GM19463 (cell line): ENCODE measurements around the gene AXDND1.

Experiments used
- ATAC-seq: cut with Tn5 transposase; IDR thresholded peaks from one replicate; pipeline ENCODE4 v1.9.1; 2021; ENCODE audit warnings: mild to moderate bottlenecking, moderate library complexity; ENCODE audit not compliant: unreplicated experiment

AXDND1 gene

DNA sequence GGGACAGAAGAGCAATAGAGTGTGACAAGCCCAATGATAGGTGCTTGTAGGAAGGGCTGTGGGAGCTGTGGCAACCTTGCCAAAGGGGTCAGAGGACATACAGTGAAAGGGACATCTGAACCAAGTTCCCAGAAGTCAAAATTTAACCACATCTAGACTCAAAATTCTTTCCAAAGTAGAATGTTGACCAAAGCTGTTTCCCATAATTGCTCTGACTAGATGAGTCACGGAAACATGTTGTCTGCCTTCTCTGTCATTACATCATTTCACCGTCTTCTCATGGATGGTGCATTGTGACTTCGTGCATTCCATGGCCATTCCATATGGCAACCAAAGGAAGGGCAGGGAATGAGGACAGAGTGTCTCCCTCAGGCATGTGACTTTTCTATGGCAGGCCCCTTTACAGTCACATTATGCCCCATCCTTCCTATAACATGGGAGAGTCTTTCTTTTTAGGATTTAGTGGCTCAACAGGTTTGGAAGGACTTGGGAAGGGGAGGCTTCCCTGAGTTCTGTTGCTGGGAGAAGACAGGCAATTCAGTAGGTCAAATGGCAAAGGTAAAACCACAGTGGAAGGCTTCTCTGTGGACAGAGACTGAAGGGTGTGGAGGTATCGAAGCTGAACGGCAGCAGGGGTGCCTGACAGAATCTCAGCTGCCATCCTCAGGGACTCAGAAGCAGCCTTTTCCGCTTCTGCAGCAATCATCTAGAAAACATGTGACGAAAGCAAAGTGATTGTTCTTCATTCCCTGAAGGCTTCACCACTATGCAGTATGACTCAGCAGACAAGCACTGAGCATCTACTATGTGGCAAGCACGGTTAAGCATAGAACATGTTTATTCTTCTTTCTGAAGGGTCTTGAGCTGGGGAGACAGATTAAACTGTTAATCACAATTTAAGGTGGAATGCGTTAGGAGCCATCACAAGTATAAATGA, 185.2 kb downstream of the AXDND1 start:
- peak; percentile 56 for ATAC-seq

- ATAC-seq, result no peak
These were observed 188.7 kb downstream of the AXDND1 start for GRCh38 chr1:179554427-179554826.

GRCh38 chr1:179558078-179558477, 192.3 kb downstream of the AXDND1 start:
- no peak for ATAC-seq

DNA sequence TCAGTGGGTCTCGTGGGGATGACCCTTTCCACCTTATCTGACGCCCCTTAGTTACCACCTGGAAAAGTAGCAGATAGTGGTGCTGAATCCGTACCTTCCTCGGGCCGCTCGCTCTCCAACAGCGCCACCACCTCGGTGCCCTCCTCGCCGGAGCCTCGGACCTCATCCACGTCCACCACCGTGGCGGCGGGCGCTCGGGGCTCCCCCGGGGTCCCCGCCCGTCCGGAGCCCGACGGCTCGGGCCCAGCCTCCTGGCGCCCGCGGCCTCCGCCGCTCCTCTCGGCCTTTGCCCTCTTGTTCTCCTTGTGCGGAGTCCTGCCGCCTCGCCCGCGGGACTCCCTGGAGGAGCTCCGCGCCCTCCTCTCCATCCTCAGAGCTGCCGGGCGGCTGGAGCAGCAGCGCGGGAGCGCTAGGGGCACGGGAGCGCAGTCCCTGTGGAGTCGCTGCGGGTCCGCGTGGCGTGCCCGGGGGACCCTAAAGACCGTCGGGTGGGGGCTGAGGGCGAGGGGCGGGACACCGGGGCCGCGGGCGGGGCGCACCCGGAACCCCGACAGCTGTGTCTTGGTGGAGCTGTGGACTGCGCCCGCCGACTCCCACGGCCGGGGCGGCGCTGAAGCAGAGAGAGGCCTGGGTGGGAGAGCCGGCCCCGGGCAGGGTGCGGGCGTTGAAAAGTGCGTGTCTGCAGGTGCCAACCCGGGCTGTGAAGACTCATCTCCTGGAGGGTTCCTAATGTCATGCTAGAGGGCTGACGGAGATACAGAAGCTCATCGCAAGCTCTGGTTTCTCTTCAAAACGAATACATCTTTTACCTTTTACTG, 209.9 kb downstream of the AXDND1 start, which contains the start of gene NPHS2:
Gene NPHS2 (minus strand): TSS at position 452 of the 818 bp plus-strand sequence. CDS start 84 bp downstream, at position 368.
- no peak for ATAC-seq

DNA sequence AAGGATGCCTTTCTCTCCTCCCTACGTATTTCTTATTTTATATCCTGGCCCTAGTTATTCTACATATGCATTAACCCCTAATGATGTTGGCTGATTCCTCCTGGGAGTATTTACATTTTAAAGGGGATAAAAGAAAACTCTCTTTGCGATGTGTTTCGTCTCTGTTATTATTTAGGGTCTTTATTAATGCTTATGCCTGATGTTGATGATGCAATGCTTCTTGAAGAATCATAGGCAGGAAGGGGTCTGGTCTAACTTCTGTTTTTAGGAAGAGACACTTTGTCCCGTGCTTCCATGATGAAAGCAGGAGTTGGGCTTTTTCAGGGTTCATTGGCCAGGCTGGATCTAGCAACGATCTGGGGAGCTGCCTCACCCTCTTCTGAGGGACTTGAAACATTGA, 210.7 kb downstream of the AXDND1 start:
- no peak for ATAC-seq

DNA sequence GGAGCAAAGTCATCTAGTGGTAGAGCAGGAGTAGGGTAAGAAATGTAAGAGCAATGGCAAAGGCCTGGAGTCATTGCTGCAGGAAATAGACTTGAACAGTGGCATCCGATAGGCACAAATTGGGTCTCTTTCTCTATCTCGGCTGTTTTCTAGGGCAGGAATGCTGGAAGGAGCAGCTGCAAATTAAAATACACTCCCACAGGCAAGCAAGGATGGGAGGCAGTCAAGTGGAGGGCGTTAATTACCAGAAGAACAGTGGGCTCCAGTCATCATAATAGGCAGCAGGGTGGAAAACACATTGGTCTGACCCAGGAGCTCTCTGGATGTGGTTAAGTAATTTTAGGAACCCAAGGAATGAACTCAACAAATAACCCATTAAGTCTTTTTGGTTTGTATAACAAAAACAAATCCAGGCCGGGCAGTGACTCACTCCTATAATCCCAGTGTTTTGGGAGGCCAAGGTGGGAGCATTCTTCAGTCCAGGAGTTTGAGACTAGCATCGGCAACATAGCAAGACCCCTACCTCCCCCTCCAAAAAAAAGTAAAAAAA, 218.1 kb downstream of the AXDND1 start:
- ATAC-seq, result no peak

DNA sequence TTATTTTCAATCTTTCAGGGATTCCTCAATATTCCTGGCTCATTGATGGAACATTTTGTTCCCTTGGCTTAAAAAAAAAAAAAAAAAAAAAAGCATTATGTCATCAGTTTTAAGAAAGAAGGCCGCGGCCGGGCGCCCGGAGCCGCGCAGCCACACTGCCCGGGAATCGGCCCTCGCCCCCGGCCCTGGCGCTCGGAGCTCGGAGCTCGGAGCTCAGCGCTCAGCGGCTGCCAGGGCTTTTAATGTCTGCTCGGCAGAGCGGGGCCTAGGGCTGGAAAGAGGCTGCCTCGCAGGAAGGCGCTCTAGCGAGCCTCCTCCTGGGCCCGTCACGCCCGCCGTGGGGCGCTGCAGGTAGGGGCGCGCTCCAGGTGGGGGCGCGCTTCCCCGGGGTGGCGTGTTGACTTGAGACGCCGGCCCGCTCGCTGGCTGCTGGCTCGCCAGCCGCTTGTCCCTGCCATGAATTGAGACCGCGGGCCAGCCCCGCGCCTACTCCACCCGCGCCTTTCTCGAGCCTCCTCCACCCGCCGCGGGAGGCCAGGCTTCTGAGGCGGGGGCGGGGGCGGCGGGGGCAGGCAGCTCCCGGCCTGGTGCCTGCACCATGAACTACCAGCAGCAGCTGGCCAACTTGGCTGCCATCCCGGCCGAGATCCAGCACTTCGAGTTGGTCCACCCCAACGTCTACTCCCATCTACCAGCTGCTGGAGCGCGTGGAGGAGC, 220.5 kb downstream of the AXDND1 start:
- no peak for ATAC-seq

DNA sequence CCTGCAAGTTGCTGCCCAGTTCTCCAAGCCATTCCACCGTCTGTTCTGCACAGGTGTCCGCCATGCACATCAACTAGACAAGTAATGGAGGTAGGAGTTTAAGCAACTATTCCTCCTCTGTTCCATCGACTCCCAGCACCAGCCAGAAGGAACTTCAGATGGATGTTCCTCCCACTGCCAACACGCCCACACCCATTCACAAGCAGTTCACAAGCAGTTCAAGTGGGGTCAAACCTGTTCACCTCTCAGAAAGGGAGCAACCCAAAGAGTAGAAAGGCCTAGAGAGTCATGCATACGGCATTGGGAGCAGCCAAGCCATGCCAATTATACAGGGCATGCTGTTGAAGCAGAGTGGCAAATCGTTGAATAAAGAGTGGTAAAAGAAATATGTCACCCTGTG, 221.6 kb downstream of the AXDND1 start:
- ATAC-seq, result no peak

DNA sequence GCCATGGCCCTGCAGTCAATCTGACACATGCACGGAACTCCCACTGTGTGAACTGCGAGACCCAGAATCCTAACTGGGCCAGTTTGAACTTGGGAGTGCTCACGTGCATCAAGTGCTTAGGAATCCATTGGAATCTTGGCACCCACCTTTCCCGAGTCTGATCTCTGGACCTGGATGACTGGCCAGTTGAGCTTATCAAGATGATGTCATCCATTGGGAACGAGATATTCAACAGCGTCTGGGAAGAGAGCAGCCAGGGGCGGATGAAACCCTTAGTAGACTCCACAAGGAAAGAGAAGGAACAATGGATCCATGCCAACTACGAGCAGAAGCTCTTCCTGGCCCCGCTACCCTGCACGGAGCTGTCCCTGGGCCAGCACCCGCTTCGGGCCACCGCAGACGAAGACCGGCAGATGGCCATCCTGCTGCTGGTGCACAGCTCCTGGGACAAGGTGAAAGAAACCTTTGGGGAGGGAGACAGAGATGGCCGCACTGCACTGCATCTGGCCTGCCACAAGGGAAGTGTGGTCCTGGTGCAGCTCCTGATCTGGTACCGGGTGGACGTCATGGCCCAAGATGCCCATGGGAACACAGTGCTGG, 222.8 kb downstream of the AXDND1 start:
- ATAC-seq, result no peak

GRCh38 chr1:179589509-179589908, 223.7 kb downstream of the AXDND1 start:
- no peak for ATAC-seq

DNA sequence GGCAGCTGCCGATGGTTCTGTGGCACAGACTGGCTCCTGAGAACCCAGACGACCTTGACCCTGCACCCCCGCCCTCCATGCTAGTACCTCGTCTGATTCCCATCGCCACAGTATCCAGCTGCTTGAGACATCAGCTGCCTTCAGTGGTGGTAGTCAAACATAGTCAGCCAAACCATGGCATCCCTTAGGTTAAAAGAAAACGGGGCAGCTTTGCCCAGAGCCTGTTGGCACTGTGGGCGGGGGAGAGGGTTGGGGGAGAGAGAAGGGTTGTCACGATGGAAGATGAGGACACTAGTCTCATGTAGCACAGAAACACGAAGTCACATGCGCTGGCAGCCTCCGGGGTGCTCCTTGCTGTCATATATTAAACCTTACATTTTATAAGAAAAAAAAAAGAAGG, 224.9 kb downstream of the AXDND1 start:
- no peak for ATAC-seq

DNA sequence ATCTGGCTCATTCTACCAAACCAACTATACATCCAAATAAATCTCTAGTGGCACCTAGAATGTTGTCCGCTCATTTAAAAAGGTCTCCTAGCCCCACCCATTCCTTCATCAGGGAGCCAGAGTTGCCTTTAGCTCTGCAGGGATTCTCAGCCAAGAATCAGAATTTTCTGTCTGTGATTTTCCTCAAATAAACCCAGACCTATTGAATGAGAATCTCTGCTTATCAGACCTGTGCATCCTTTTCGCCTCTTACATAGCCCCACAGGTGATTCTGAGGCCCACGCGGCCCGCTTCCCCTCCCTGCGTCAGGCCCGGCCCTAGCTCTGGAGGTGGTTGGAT, 225.5 kb downstream of the AXDND1 start:
- no peak for ATAC-seq

GRCh38 chr1:179591592-179592580, 226.1 kb downstream of the AXDND1 start, which contains the start of gene TDRD5:
Gene TDRD5 (plus strand): TSS chr1:179591832. CDS start chr1:179592616, 784 bp downstream.
- ATAC-seq, result no peak

GRCh38 chr1:179598631-179599030, 232.9 kb downstream of the AXDND1 start:
- ATAC-seq, result no peak

GRCh38 chr1:179599623-179600249, 234.0 kb downstream of the AXDND1 start:
- no peak for ATAC-seq

GRCh38 chr1:179601093-179601492, 235.3 kb downstream of the AXDND1 start:
- ATAC-seq, result no peak
